Effector memory CD4-positive, alpha-beta T cell (primary cell): Measurements from ENCODE around the gene PON1.

Experiments used
- DNase-seq, 3 donors: peaks; one replicate each; pipeline ENCODE4 v3.0.0-alpha.2; 2020
- H3K27ac ChIP-seq: 2 replicates; pipeline ENCODE4 v1.7.0; 2013; ENCODE audit warnings: mild to moderate bottlenecking, low read length, moderate library complexity; ENCODE audit not compliant: insufficient read depth, poor library complexity, severe bottlenecking
- H3K27me3 ChIP-seq: replicated peaks from 2 replicates; pipeline ENCODE4 v1.7.0; 2013; ENCODE audit warnings: mild to moderate bottlenecking, low read length; ENCODE audit not compliant: insufficient read depth, control insufficient read depth, poor library complexity, severe bottlenecking
- H3K36me3 ChIP-seq: 2 replicates; pipeline ENCODE4 v1.7.0; 2013; ENCODE audit warnings: mild to moderate bottlenecking, low read length, moderate library complexity; ENCODE audit not compliant: control insufficient read depth, insufficient read depth
- H3K4me1 ChIP-seq: 2 replicates; pipeline ENCODE4 v1.7.0; 2013; ENCODE audit warnings: low read length, mild to moderate bottlenecking; ENCODE audit not compliant: control insufficient read depth, insufficient read depth, poor library complexity, severe bottlenecking
- H3K4me3 ChIP-seq: 2 replicates; pipeline ENCODE4 v1.7.0; 2013; ENCODE audit warnings: low read length, low read depth, mild to moderate bottlenecking; ENCODE audit not compliant: insufficient read depth, poor library complexity, severe bottlenecking
- H3K9me3 ChIP-seq: 2 replicates; pipeline ENCODE4 v1.7.0; 2013; ENCODE audit warnings: mild to moderate bottlenecking, low read length, moderate library complexity; ENCODE audit not compliant: control insufficient read depth
- total RNA-seq, 3 donors: gene quantifications; one replicate each; lab custom pipeline; 2026; lab: John Stamatoyannopoulos, UW

Gene PON1
- total RNA-seq: 0 to 0.17 (median 0) reads per million in 3 donors

- H3K27me3 ChIP-seq: no peaks in the 10 kb centered on the region
- no peaks in the 10 kb centered on the region for H3K4me1 ChIP-seq
- H3K9me3 ChIP-seq: no peaks in the 10 kb centered on the region
- H3K4me3 ChIP-seq: no peak within 1 kb of the TSS
- no peaks in the 10 kb centered on the region for H3K36me3 ChIP-seq
- peak in 1 of 3 donors; percentile 8 for DNase-seq
- H3K27ac ChIP-seq: no peak within 1 kb of the TSS
These were observed at the start of gene PON1 for GRCh38 chr7:95324431-95324830. PON1 (minus strand) TSS chr7:95324532; CDS start chr7:95324475, 57 bp downstream.

GRCh38 chr7:95373323-95373722, 49.0 kb upstream of the PON1 start:
- Histone ChIP-seq H3K9me3 (no peaks in the 10 kb centered on the region), H3K27ac (no peak overlapping the region), H3K4me3 (no peak overlapping the region), H3K4me1 (no peaks in the 10 kb centered on the region), H3K36me3 (no peaks in the 10 kb centered on the region), H3K27me3 (no peaks in the 10 kb centered on the region)
- DNase-seq: no peak

GRCh38 chr7:95368235-95368634, 43.9 kb upstream of the PON1 start:
- H3K36me3 ChIP-seq: no peaks in the 10 kb centered on the region
- H3K4me3 ChIP-seq: no peak overlapping the region
- no peak overlapping the region for H3K27ac ChIP-seq
- no peaks in the 10 kb centered on the region for H3K4me1 ChIP-seq
- DNase-seq: no peak
- H3K9me3 ChIP-seq: no peaks in the 10 kb centered on the region
- H3K27me3 ChIP-seq: no peaks in the 10 kb centered on the region

GRCh38 chr7:95367606-95368005, 43.3 kb upstream of the PON1 start:
- Histone ChIP-seq H3K4me3 (no peak overlapping the region), H3K9me3 (no peaks in the 10 kb centered on the region), H3K27ac (no peak overlapping the region), H3K36me3 (no peaks in the 10 kb centered on the region), H3K4me1 (no peaks in the 10 kb centered on the region), H3K27me3 (no peaks in the 10 kb centered on the region)
- no peak for DNase-seq

- no peaks in the 10 kb centered on the region for H3K36me3 ChIP-seq
- H3K27me3 ChIP-seq: no peaks in the 10 kb centered on the region
- no peak overlapping the region for H3K27ac ChIP-seq
- H3K4me3 ChIP-seq: no peak overlapping the region
- H3K9me3 ChIP-seq: no peaks in the 10 kb centered on the region
- DNase-seq: no peak
- no peaks in the 10 kb centered on the region for H3K4me1 ChIP-seq
These were observed 40.8 kb upstream of the PON1 start for GRCh38 chr7:95365151-95365550.

GRCh38 chr7:95357623-95358022, 33.3 kb upstream of the PON1 start:
- Histone ChIP-seq H3K36me3 (no peaks in the 10 kb centered on the region), H3K27ac (no peak overlapping the region), H3K27me3 (no peaks in the 10 kb centered on the region), H3K9me3 (no peaks in the 10 kb centered on the region), H3K4me3 (no peak overlapping the region), H3K4me1 (no peaks in the 10 kb centered on the region)
- DNase-seq: no peak

- Histone ChIP-seq H3K4me3 (no peak overlapping the region), H3K36me3 (no peaks in the 10 kb centered on the region), H3K27me3 (no peaks in the 10 kb centered on the region), H3K4me1 (no peaks in the 10 kb centered on the region), H3K27ac (no peak overlapping the region), H3K9me3 (no peaks in the 10 kb centered on the region)
- no peak for DNase-seq
These were observed 18.4 kb upstream of the PON1 start for GRCh38 chr7:95342642-95343307.

- H3K27me3 ChIP-seq: no peaks in the 10 kb centered on the region
- no peak overlapping the region for H3K4me3 ChIP-seq
- no peak for DNase-seq
- H3K36me3 ChIP-seq: no peaks in the 10 kb centered on the region
- no peaks in the 10 kb centered on the region for H3K9me3 ChIP-seq
- H3K27ac ChIP-seq: no peak overlapping the region
- no peaks in the 10 kb centered on the region for H3K4me1 ChIP-seq
These were observed 17.7 kb upstream of the PON1 start for GRCh38 chr7:95342029-95342428.

- Histone ChIP-seq H3K27ac (no peak overlapping the region), H3K4me1 (no peaks in the 10 kb centered on the region), H3K9me3 (no peaks in the 10 kb centered on the region), H3K27me3 (no peaks in the 10 kb centered on the region), H3K36me3 (no peaks in the 10 kb centered on the region), H3K4me3 (no peak overlapping the region)
- no peak for DNase-seq
These were observed 16.2 kb upstream of the PON1 start for GRCh38 chr7:95340491-95340890.

GRCh38 chr7:95338832-95339231, 14.5 kb upstream of the PON1 start:
- no peaks in the 10 kb centered on the region for H3K36me3 ChIP-seq
- H3K4me3 ChIP-seq: no peak overlapping the region
- H3K9me3 ChIP-seq: no peaks in the 10 kb centered on the region
- no peaks in the 10 kb centered on the region for H3K4me1 ChIP-seq
- H3K27ac ChIP-seq: no peak overlapping the region
- DNase-seq: no peak
- no peaks in the 10 kb centered on the region for H3K27me3 ChIP-seq
